ENCODE results near the gene SNAP23. TPM values are rescaled to one million over a fixed set of nuclear protein-coding genes. Genes with fewer than 3 reads are reported as not detected.

The SNAP23 gene
- 10 to 100 TPM; 75.8 to 88.0 (median 76.0) TPM for total RNA-seq

DNA sequence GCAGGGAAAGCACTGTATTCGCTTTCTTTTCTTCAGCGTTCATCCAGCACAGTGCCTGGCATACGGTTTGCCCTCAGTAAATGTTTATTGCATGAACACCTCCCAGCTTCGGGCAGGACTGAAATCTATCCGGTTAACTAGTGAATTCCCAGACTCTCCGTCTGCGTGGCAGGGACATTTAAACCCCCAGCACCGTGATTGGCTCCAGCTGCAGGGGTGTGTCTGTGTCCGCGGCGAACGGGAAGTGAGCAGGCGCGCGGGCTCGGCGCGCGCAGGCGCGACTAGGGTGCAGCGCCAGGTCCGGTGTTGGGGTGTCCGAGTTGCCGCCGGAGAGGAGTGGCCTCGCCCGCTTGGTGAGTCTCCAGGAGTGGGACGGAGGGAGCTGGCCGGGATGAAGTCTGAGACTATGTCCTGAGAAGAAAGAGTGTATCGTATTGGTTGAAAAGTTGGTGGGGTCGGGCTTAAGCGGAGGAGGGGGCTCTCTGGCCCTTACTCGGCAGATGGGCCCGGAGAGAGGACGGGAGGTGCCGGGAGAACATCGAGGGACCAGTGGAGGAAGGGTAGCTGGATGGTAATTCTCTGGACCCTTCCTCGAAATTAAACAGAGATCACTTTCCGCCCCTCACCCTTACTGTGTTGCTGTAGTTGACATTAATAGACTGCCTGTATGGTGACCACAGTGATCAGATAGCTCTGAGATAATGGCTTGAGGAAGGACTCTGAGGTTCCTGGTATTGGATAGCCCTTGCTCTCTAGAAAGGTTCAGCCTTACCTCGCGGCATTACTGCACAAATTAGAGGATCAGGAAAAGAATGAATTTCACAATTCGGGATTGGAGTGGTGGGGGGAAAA is at the start of gene SNAP23:
Gene SNAP23, plus strand, starts transcription at position 274 of the 852 bp plus-strand sequence. CDS start 16,213 bp downstream, outside the sequence.
- TF ChIP-seq, protein P1, sequence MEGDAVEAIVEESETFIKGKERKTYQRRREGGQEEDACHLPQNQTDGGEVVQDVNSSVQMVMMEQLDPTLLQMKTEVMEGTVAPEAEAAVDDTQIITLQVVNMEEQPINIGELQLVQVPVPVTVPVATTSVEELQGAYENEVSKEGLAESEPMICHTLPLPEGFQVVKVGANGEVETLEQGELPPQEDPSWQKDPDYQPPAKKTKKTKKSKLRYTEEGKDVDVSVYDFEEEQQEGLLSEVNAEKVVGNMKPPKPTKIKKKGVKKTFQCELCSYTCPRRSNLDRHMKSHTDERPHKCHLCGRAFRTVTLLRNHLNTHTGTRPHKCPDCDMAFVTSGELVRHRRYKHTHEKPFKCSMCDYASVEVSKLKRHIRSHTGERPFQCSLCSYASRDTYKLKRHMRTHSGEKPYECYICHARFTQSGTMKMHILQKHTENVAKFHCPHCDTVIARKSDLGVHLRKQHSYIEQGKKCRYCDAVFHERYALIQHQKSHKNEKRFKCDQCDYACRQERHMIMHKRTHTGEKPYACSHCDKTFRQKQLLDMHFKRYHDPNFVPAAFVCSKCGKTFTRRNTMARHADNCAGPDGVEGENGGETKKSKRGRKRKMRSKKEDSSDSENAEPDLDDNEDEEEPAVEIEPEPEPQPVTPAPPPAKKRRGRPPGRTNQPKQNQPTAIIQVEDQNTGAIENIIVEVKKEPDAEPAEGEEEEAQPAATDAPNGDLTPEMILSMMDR (IDR thresholded peaks at IDR 0.05): peak in 1 of 3 donors; percentile 3
- TF ChIP-seq POLR2AphosphoS5 (IDR thresholded peaks at IDR 0.05) (peak; percentile 73 to 87 (median 78)), POLR2A (IDR thresholded peaks at IDR 0.05) (peak; percentile 89)
- H3K9me3 ChIP-seq: no peaks in the 10 kb centered on the region
- peak within 1 kb of the TSS; percentile 94 for H3K27ac ChIP-seq
- H3K27me3 ChIP-seq: no peaks in the 10 kb centered on the region
- H3K36me3 ChIP-seq: no peaks in the 10 kb centered on the region
- intact Hi-C loops (cut with DNase I; ENCODE audit: low total_unique reads): no loop called here
- H3K4me3 ChIP-seq: peak within 1 kb of the TSS; percentile 67 to 84 (median 75)
- H3K4me1 ChIP-seq: peaks cover 0 to 11% of the 10 kb centered on the region in 2 donors
- peak; percentile 93 to 95 for DNase-seq (ENCODE audit: low spot score in 2 of 2)

DNA sequence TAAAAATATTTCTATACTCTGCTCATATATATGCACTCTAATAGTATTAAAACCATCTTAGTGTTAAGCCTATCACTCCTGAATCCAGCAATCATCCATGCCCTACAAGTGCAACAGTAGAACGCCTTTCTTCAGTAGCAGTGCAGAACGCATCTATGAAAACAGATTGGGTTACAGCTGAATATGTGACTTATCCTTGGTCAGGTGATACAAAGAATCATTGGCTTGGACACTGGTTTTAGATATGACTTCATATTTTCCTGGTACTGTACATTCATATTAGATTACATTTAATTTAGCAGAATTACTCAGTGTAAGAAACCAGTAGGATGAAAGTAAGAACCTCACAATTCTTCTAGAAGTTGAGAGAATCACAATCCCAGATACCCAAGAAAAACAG is 47.8 kb upstream of the SNAP23 start:
- intact Hi-C loops (cut with DNase I; ENCODE audit: low total_unique reads): no loop called here
- TF ChIP-seq POLR2A (IDR thresholded peaks at IDR 0.05): no peak
- TF ChIP-seq, protein P1 (IDR thresholded peaks at IDR 0.05): no peak
- TF ChIP-seq POLR2AphosphoS5 (IDR thresholded peaks at IDR 0.05): no peak
- H3K9me3 ChIP-seq: no peaks in the 10 kb centered on the region
- H3K27me3 ChIP-seq: no peaks in the 10 kb centered on the region
- H3K27ac ChIP-seq: no peak overlapping the region
- DNase-seq (ENCODE audit: low spot score in 2 of 2): no peak
- H3K4me3 ChIP-seq: no peak overlapping the region
- H3K36me3 ChIP-seq: no peaks in the 10 kb centered on the region
- no peaks in the 10 kb centered on the region for H3K4me1 ChIP-seq

DNA sequence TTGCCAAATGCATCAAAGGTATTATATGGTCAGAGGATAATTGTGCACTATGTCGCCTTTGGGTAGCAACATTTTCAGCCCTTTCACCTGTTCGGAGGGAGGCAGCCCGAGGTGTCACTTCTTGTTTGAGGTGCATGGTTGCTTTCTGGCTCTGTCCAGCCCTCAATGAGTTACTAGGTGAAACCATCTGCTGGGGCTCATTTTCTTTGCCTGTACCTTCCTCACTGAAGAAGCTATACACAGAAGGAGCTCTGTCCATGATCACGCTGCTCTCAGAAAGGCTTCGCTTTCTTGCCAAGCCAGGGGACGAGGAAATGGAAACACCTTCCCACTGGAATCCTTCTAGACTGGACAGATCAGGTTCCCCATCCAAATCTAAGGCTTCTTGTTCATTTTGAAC is 47.2 kb upstream of the SNAP23 start:
- Histone ChIP-seq H3K4me1 (no peaks in the 10 kb centered on the region), H3K27me3 (no peaks in the 10 kb centered on the region), H3K36me3 (no peaks in the 10 kb centered on the region), H3K27ac (no peak overlapping the region), H3K4me3 (no peak overlapping the region), H3K9me3 (no peaks in the 10 kb centered on the region)
- DNase-seq (ENCODE audit: low spot score in 2 of 2): no peak
- intact Hi-C loops (cut with DNase I; ENCODE audit: low total_unique reads): no loop called here
- TF ChIP-seq POLR2A (IDR thresholded peaks at IDR 0.05): no peak
- TF ChIP-seq, protein P1 (IDR thresholded peaks at IDR 0.05): no peak

DNA sequence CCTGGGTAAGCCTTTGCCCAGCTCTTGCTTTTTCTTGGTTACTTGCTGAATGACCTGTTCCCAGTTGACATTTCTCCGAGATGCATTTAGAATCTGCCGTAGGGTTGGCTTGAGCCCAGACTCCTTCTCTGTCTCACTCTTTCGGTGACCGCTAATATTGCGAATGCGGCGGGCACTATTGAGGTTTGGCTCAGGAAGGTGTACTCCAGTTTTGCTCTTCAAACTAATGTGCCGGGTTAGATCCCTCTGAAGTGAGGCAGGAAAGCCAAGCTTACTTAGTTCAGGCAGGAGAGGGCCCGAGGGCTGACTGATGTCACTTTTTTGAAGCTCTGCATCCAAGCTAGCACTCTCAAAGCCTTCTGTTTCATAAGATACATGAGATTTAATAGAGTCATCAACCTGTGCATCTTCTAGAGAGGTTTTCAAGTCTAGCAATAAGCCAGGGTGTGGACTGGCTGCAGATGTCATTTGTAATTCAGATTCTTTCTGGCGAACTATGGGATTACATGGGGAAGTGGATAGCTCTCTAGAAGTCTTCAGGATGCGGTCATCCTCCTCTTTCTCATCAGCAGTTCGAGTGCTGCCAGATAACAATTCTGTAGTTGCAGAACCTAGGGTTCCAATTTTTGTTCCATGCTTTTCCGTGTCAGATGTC is 45.5 kb upstream of the SNAP23 start:
- Histone ChIP-seq H3K36me3 (no peaks in the 10 kb centered on the region), H3K27me3 (no peaks in the 10 kb centered on the region), H3K27ac (no peak overlapping the region), H3K9me3 (no peaks in the 10 kb centered on the region), H3K4me1 (no peaks in the 10 kb centered on the region), H3K4me3 (no peak overlapping the region)
- intact Hi-C loops (cut with DNase I; ENCODE audit: low total_unique reads): no loop called here
- TF ChIP-seq, protein P1 (IDR thresholded peaks at IDR 0.05): no peak
- no peak for TF ChIP-seq POLR2A (IDR thresholded peaks at IDR 0.05)
- no peak for TF ChIP-seq POLR2AphosphoS5 (IDR thresholded peaks at IDR 0.05)
- DNase-seq (ENCODE audit: low spot score in 2 of 2): no peak

DNA sequence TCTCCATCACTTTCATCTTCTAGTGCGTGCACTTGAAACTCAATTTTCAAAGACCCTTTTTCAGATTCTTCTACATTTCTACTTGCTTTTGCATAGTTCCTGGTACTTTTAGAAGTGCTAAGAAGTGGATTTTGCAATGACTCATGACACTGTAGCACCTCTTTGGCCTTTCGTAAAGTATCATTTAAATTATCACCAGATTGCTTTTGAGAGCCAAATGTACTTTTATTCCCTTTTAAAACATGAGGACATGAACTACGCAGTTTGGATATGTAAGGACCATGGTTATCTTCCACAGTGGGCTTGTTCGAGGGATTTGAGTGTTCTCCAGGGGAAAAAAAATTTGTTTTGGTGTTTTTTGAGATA is 45.0 kb upstream of the SNAP23 start:
- Histone ChIP-seq H3K27me3 (no peaks in the 10 kb centered on the region), H3K9me3 (no peaks in the 10 kb centered on the region), H3K27ac (no peak overlapping the region), H3K36me3 (no peaks in the 10 kb centered on the region), H3K4me1 (no peaks in the 10 kb centered on the region), H3K4me3 (no peak overlapping the region)
- TF ChIP-seq, protein P1 (IDR thresholded peaks at IDR 0.05): no peak
- no peak for TF ChIP-seq POLR2A (IDR thresholded peaks at IDR 0.05)
- no peak for TF ChIP-seq POLR2AphosphoS5 (IDR thresholded peaks at IDR 0.05)
- no peak for DNase-seq (ENCODE audit: low spot score in 2 of 2)
- intact Hi-C loops (cut with DNase I; ENCODE audit: low total_unique reads): no loop called here
